ENCODE measurements around the gene NPW.
"Not testable (repeated sequence)": the region's sequence is repeated elsewhere in the genome, so short reads cannot be mapped to it uniquely, and the experiment has no call there.

NPW gene

DNA sequence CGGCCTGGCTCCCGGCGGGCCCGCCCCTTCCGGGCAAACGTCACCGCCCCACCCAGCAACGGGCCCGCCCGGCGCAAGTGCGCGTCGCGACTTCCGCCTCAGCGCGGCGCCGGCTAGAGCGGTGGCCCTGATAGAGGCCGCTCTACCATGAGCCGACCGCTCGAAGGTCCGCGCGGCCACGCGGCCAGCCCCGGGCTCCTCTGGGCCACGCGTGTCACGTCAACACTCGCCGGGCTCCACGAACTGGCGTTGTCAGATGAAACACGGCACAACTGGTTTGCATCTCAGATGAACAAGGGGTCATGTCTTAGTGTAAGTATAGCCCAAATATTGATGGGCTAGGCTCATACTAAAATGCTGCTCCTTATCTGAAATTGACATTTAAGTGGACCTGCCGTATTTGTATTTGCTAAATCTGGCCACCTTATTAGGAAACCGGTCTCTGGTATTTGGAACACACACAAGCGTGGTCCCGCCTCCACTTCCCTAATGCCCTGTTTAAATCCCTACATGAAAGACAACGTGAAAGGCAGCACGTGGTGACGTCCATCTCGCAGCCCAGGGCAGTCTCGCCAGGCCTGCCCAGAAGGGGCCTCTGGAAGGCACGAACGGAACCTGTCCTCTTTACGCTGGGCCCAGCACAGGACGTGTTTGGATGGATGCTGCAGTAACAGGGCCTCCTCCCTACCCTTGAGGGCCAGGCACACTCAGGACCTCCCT lies 9.6 kb upstream of the NPW start, which contains the start of gene ZNF598:
ZNF598 (minus strand) TSS at position 31 of the 720 bp plus-strand sequence.
- Histone ChIP-seq H3K36me3 (peaks cover 0 to 6% (median 0%) of the 10 kb centered on the region in 3 donors), H3K4me1 (peaks cover 0 to 48% (median 47%) of the 10 kb centered on the region in 4 donors), H3K27ac (peak within 1 kb of the TSS; percentile 84 to 92), H3K27me3 (no peaks in the 10 kb centered on the region), H3K9me3 (no peaks in the 10 kb centered on the region), H3K4me3 (peak within 1 kb of the TSS; percentile 90 to 99)
- intact Hi-C loops (cut with DNase I; ENCODE audit: low total_unique reads): no loop called here
- DNase-seq: peak; percentile 77 to 90
- TF ChIP-seq, protein P1, sequence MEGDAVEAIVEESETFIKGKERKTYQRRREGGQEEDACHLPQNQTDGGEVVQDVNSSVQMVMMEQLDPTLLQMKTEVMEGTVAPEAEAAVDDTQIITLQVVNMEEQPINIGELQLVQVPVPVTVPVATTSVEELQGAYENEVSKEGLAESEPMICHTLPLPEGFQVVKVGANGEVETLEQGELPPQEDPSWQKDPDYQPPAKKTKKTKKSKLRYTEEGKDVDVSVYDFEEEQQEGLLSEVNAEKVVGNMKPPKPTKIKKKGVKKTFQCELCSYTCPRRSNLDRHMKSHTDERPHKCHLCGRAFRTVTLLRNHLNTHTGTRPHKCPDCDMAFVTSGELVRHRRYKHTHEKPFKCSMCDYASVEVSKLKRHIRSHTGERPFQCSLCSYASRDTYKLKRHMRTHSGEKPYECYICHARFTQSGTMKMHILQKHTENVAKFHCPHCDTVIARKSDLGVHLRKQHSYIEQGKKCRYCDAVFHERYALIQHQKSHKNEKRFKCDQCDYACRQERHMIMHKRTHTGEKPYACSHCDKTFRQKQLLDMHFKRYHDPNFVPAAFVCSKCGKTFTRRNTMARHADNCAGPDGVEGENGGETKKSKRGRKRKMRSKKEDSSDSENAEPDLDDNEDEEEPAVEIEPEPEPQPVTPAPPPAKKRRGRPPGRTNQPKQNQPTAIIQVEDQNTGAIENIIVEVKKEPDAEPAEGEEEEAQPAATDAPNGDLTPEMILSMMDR (IDR thresholded peaks at IDR 0.05): peak in 1 of 2 experiments; percentile 12

DNA sequence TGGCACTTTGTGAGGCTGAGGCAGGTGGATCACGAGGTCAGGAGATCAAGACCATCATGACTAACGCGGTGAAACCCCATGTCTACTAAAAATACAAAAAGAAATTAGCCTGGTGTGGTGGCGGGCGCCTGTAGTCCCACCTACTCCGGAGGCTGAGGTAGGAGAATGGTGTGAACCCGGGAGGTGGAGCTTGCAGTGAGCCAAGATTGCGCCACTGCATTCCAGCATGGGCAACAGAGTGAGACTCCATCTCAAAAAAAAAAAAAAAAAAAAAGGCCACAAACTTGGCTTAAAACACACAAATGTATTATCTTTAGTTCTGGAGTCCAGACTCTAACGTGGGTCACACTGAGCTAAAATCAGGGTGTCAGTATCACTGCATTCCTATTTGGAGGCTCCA lies 7.9 kb upstream of the NPW start:
- intact Hi-C loops (cut with DNase I; ENCODE audit: low total_unique reads); H3K27me3 ChIP-seq; H3K9me3 ChIP-seq; H3K4me3 ChIP-seq; H3K27ac ChIP-seq; H3K36me3 ChIP-seq; DNase-seq: not testable (repeated sequence)
- peaks cover 0 to 33% (median 30%) of the 10 kb centered on the region in 4 donors for H3K4me1 ChIP-seq

DNA sequence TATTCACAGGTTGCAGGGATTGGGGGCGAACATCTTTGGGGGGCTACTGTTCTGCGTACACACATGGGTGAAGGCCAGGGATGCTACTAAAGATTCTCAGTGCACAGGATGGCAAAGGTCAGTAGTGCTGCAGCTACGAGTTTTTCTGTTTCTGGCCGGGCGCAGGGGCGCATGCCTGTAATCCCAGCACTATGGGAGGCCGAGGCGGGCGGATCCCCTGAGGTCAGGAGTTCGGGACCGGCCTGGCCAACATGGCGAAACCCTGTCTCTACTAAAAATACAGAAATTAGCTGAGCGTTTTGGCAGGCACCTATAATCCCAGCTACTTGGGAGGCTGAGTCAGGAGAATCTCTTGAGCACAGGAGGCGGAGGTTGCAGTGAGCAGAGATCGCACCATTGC lies 6.1 kb upstream of the NPW start:
- Histone ChIP-seq H3K27me3 (peaks cover 0 to 11% of the 10 kb centered on the region in 2 donors), H3K4me3 (no peak overlapping the region), H3K9me3 (no peaks in the 10 kb centered on the region), H3K27ac (no peak overlapping the region), H3K4me1 (peaks cover 0 to 15% (median 12%) of the 10 kb centered on the region in 4 donors), H3K36me3 (no peaks in the 10 kb centered on the region)
- TF ChIP-seq, protein P1 (IDR thresholded peaks at IDR 0.05): no peak
- DNase-seq: no peak
- intact Hi-C loops (cut with DNase I; ENCODE audit: low total_unique reads): no loop called here

DNA sequence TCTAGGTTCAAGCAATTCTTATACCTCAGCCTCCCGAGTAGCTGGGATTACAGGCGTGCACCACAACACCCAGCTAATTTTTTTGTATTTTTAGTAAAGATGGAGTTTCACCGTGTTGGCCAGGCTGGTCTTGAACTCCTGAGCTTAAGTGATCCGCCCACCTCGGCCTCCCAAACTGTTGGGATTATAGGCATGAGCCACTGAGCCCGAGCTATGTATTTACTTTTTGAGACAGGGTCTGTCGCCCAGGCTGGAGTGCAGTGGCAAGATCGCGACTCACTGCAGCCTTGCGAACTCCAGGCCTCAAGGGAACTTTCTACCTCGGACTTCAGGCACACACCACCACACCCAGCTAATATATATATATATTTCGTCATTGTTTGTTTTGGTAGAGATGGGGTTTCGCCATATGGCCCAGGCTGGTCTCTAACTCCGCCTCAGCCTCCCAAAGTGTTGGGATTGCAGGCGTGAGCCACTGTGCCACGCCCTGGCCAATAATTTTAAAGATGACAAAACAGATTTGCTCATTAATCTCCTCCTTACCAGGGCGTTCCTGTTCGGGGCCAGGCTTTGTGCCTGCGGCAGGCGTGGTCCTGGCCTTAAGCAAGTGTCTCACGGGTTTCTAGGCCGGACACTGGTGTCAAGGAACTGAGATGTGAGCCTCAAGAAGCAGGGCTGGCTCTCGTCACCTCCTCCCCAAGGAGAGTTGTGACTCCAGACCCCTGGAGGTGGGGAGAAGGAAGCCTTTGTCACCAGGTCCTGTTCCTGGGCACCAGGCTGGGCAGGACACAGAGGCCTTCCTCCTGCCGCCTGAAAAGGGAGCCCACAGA lies 4.3 kb upstream of the NPW start:
- H3K4me1 ChIP-seq: peaks cover 0 to 15% (median 13%) of the 10 kb centered on the region in 4 donors
- H3K27ac ChIP-seq: no peak overlapping the region
- H3K4me3 ChIP-seq: no peak overlapping the region
- intact Hi-C loops (cut with DNase I; ENCODE audit: low total_unique reads): no loop called here
- H3K36me3 ChIP-seq: no peaks in the 10 kb centered on the region
- TF ChIP-seq, protein P1 (IDR thresholded peaks at IDR 0.05): no peak
- peaks cover 0 to 29% of the 10 kb centered on the region in 2 donors for H3K27me3 ChIP-seq
- DNase-seq: no peak
- H3K9me3 ChIP-seq: no peaks in the 10 kb centered on the region

DNA sequence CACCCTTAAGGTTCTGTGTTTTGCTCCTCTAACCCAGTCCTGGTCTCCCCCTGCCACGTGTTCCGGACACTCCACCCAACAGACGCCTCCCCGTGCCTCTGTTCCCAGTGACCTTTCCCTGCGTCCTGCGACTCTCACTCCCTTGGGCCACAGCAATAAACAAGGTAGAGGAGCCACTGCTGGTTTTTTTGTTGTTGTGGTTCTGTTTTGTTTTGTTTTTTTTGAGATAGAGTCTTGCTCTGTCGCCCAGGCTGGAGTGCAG lies 3.7 kb upstream of the NPW start:
- Histone ChIP-seq H3K27me3 (peaks cover 0 to 34% of the 10 kb centered on the region in 2 donors), H3K4me1 (peaks cover 0 to 16% (median 14%) of the 10 kb centered on the region in 4 donors), H3K4me3 (no peak overlapping the region), H3K9me3 (no peaks in the 10 kb centered on the region), H3K27ac (no peak overlapping the region), H3K36me3 (no peaks in the 10 kb centered on the region)
- DNase-seq: no peak
- TF ChIP-seq, protein P1 (IDR thresholded peaks at IDR 0.05): no peak
- intact Hi-C loops (cut with DNase I; ENCODE audit: low total_unique reads): no loop called here

DNA sequence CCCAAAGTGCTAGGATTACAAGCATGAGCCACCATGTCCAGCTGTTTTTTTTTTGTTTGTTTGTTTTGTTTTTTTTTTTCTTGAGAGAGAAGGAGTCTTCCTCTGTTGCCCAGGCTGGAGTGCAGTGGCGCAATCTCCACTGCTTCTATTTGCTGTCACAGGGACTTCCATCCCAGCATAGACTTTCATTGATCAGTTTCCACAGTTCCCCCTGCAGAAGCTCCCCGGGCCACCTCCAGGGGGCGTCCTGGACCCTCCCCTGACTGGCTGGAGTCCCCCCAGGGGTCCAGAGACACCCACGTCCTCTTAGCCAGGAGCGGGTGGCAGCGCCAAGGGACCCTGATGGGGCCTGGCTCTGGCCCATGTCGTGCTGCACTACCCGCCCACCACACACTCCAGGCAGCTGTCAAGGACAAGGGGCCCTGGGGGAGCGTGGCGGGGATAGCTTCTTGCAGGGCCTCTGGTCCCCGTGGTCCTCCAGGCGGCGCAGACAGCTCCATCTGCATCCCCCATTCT lies 3.1 kb upstream of the NPW start:
- intact Hi-C loops (cut with DNase I; ENCODE audit: low total_unique reads): no loop called here
- TF ChIP-seq, protein P1 (IDR thresholded peaks at IDR 0.05): no peak
- H3K27ac ChIP-seq: no peak overlapping the region

More for the DNA sequence above, 3.1 kb upstream of the NPW start:
- H3K27me3 ChIP-seq: peaks cover 0 to 40% of the 10 kb centered on the region in 2 donors
- H3K9me3 ChIP-seq: no peaks in the 10 kb centered on the region
- DNase-seq: no peak
- peaks cover 0 to 16% (median 14%) of the 10 kb centered on the region in 4 donors for H3K4me1 ChIP-seq
- H3K4me3 ChIP-seq: no peak overlapping the region
- no peaks in the 10 kb centered on the region for H3K36me3 ChIP-seq
